ENCODE measurements around the gene GRK5.

GRCh38 chr10:119253433-119254174, 46.2 kb downstream of the GRK5 start:
- no peak for TF ChIP-seq CTCF (conservative IDR thresholded peaks at IDR 0.05; ENCODE audit: low read length)
- no peak for TF ChIP-seq EZH2phosphoT487 (IDR thresholded peaks at IDR 0.05; ENCODE audit: borderline replicate concordance)

Measured in Loucy (cell line).